Caco-2 (cell line): ENCODE results near the gene CCRL2. TPM values are rescaled to one million over a fixed set of nuclear protein-coding genes. Genes with fewer than 3 reads are reported as not detected.

Experiments used
- BruUV-seq: library from RNA; stranded (reverse); fragments of 400-500 nt; replicated peaks from 2 replicates; lab custom pipeline; 2021; lab: Mats Ljungman, UMichigan
- CTCF ChIA-PET: fragments of 300-600 bp; sonication (Branson Sonifier 250); formaldehyde crosslinking; loops from one replicate; lab custom pipeline; 2022; ENCODE audit warnings: antibody characterized with exemption; lab: Charles Lee
- POLR2A ChIA-PET: fragments of 300-600 bp; sonication (Branson Sonifier 250); formaldehyde crosslinking; loops from one replicate; lab custom pipeline; 2022; ENCODE audit warnings: antibody characterized with exemption; lab: Charles Lee
- DNase-seq, 2 experiments: peaks; one replicate each; pipeline versions ENCODE4 v3.0.0 to v3.0.0-alpha.2; 2020 to 2022
- H3K27me3 ChIP-seq: replicated peaks from 2 replicates; pipeline ENCODE4 v1.6.0; 2011; ENCODE audit warnings: low read length; ENCODE audit not compliant: control insufficient read depth, insufficient read depth
- H3K36me3 ChIP-seq: 2 replicates; pipeline ENCODE4 v1.5.1; 2011; ENCODE audit warnings: low read length; ENCODE audit not compliant: control insufficient read depth, insufficient read depth
- H3K4me1 ChIP-seq: fragments of 250-450 bp; sonication (Bioruptor Pico); 2 replicates; pipeline ENCODE4 v1.5.1; 2020; ENCODE audit warnings: mild to moderate bottlenecking
- H3K4me3 ChIP-seq: 2 replicates; pipeline ENCODE4 v1.5.1; 2011; ENCODE audit warnings: low read depth, mild to moderate bottlenecking, control low read depth, low read length
- H3K9me3 ChIP-seq: fragments of 250-450 bp; sonication (Bioruptor Pico); 2 replicates; pipeline ENCODE4 v1.5.1; 2020; ENCODE audit warnings: mild to moderate bottlenecking, moderate library complexity
- H3K27ac Mint-ChIP-seq: one replicate; pipeline ENCODE4 v1.8.0; 2022; ENCODE audit warnings: mixed read lengths; ENCODE audit not compliant: unreplicated experiment
- H3K27me3 Mint-ChIP-seq: one replicate; pipeline ENCODE4 v1.8.0; 2022; ENCODE audit warnings: mixed read lengths; ENCODE audit not compliant: insufficient read depth, unreplicated experiment
- H3K36me3 Mint-ChIP-seq: one replicate; pipeline ENCODE4 v1.8.0; 2022; ENCODE audit warnings: mild to moderate bottlenecking, mixed read lengths; ENCODE audit not compliant: insufficient read depth, unreplicated experiment
- H3K4me1 Mint-ChIP-seq: one replicate; pipeline ENCODE4 v1.8.0; 2022; ENCODE audit warnings: low read depth, mixed read lengths; ENCODE audit not compliant: unreplicated experiment
- H3K4me3 Mint-ChIP-seq: one replicate; pipeline ENCODE4 v1.8.0; 2022; ENCODE audit warnings: mild to moderate bottlenecking, moderate library complexity, mixed read lengths; ENCODE audit not compliant: unreplicated experiment
- H3K9me3 Mint-ChIP-seq: one replicate; pipeline ENCODE4 v1.8.0; 2022; ENCODE audit warnings: mixed read lengths; ENCODE audit not compliant: unreplicated experiment
- CTCF ChIP-seq, 2 experiments: fragments of 200-600 bp in 1 of 2; IDR thresholded peaks; 1 replicate in 1 of 2; 2 replicates in 1 of 2; pipeline versions ENCODE4 v1.5.1 to v1.8.0; 2011 to 2022; ENCODE audit warnings: antibody characterized with exemption in 1 of 2, control low read depth in 1 of 2, inconsistent platforms in 1 of 2, low read depth in 1 of 2, low read length in 1 of 2, mild to moderate bottlenecking in 1 of 2, moderate library complexity in 1 of 2; ENCODE audit not compliant: insufficient read depth in 1 of 2, severe bottlenecking in 1 of 2, unreplicated experiment in 1 of 2
- intact Hi-C: fragments of 100-400 bp; cut with micrococcal nuclease; formaldehyde crosslinking; loops from one replicate; pipeline ENCODE4 v1.10.0; 2022; ENCODE audit not compliant: unreplicated experiment
- total RNA-seq: library from RNA; stranded (reverse); gene quantifications from 2 replicates; pipeline ENCODE4 v1.2.3, GENCODE V29; 2022

Gene CCRL2
- total RNA-seq, 1 experiment from 2014 or later, result 1.0 TPM

GRCh38 chr3:46455231-46456115 is 48.4 kb downstream of the CCRL2 start:
- intact Hi-C loops, result no loop called here
- no TSS peak for BruUV-seq
- H3K9me3 ChIP-seq, result peaks cover 3% of the 10 kb centered on the region; the same call in 1 of the 2 replicates
- no peaks in the 10 kb centered on the region for H3K4me1 ChIP-seq
- no peak for TF ChIP-seq CTCF (IDR thresholded peaks at IDR 0.05; ENCODE audit: insufficient read depth in 1 of 2, low read depth in 1 of 2, low read length in 1 of 2, severe bottlenecking in 1 of 2, unreplicated experiment in 1 of 2)
- Mint-ChIP-seq H3K4me1 (no peaks in the 10 kb centered on the region), H3K4me3 (no peak overlapping the region), H3K27me3 (no peaks in the 10 kb centered on the region), H3K27ac (no peak overlapping the region), H3K9me3 (no peaks in the 10 kb centered on the region), H3K36me3 (no peaks in the 10 kb centered on the region)
- POLR2A ChIA-PET, result no interaction called here
- H3K36me3 ChIP-seq, result no peaks in the 10 kb centered on the region
- DNase-seq, result no peak
- CTCF ChIA-PET, result no interaction called here
- H3K27me3 ChIP-seq, result no peaks in the 10 kb centered on the region
- no peak overlapping the region for H3K4me3 ChIP-seq

- no peaks in the 10 kb centered on the region for H3K27me3 Mint-ChIP-seq
- no peak for DNase-seq
- peaks cover 4% of the 10 kb centered on the region; the same call in 1 of the 2 replicates for H3K9me3 ChIP-seq
- H3K9me3 Mint-ChIP-seq, result no peaks in the 10 kb centered on the region
- intact Hi-C loops, result no loop called here
- no peaks in the 10 kb centered on the region for H3K4me1 ChIP-seq
- ChIA-PET CTCF (no interaction called here), POLR2A (no interaction called here)
- H3K27ac Mint-ChIP-seq, result no peak overlapping the region
- no peaks in the 10 kb centered on the region for H3K36me3 ChIP-seq
- no peak for TF ChIP-seq CTCF (IDR thresholded peaks at IDR 0.05; ENCODE audit: insufficient read depth in 1 of 2, low read depth in 1 of 2, low read length in 1 of 2, severe bottlenecking in 1 of 2, unreplicated experiment in 1 of 2)
- no TSS peak for BruUV-seq
- no peaks in the 10 kb centered on the region for H3K36me3 Mint-ChIP-seq
- H3K27me3 ChIP-seq, result no peaks in the 10 kb centered on the region
- no peaks in the 10 kb centered on the region for H3K4me1 Mint-ChIP-seq
- no peak overlapping the region for H3K4me3 ChIP-seq
- H3K4me3 Mint-ChIP-seq, result no peak overlapping the region
Measured at GRCh38 chr3:46456118-46456517, 49.1 kb downstream of the CCRL2 start.

Other genes with a start within 250 kb of the CCRL2 start
- gene CCR1, start 198.9 kb upstream of the CCRL2 start, total RNA-seq, result 1.7 and 2.9 TPM in 2 replicates
- gene CCR3, start 164.8 kb upstream of the CCRL2 start, total RNA-seq, result 0.64 and 0.65 TPM in 2 replicates
- not detected in 2 replicates for gene CCR2, start 53.1 kb upstream of the CCRL2 start, total RNA-seq
- not detected in 2 replicates for gene CCR5, start 36.3 kb upstream of the CCRL2 start, total RNA-seq
- gene LTF, start 57.6 kb downstream of the CCRL2 start, total RNA-seq, result not detected in 2 replicates
- gene RTP3, start 90.7 kb downstream of the CCRL2 start, total RNA-seq, result not detected in 2 replicates
- 0.21 and 0.27 TPM in 2 replicates for gene LRRC2, start 159.0 kb downstream of the CCRL2 start, total RNA-seq
- gene FAM240A, start 205.3 kb downstream of the CCRL2 start, total RNA-seq, result not detected in 2 replicates